ENCODE data around the gene RP9.

RP9 gene

GRCh38 chr7:33109005-33109757 is at the start of gene RP9:
RP9 (minus strand) TSS chr7:33109404; CDS start chr7:33109372, 32 bp downstream.
- peak in 12 of 14 donors; percentile 24 to 80 (median 56) for DNase-seq

GRCh38 chr7:33157781-33158180 is 48.6 kb upstream of the RP9 start:
- no peak for DNase-seq

- DNase-seq, result no peak
These were observed 48.1 kb upstream of the RP9 start for GRCh38 chr7:33157311-33157710.

- DNase-seq, result no peak
These were observed 47.2 kb upstream of the RP9 start for GRCh38 chr7:33156441-33156840.

GRCh38 chr7:33155811-33156210 is 46.6 kb upstream of the RP9 start:
- DNase-seq, result no peak

GRCh38 chr7:33152087-33152486 is 42.9 kb upstream of the RP9 start:
- no peak for DNase-seq

- DNase-seq, result no peak
These were observed 36.0 kb upstream of the RP9 start for GRCh38 chr7:33145156-33145555.

GRCh38 chr7:33143996-33144718 is 35.0 kb upstream of the RP9 start:
- DNase-seq, result peak in 1 of 14 donors; percentile 19

- no peak for DNase-seq
These were observed 33.4 kb upstream of the RP9 start for GRCh38 chr7:33142585-33142984.

- no peak for DNase-seq
These were observed 27.9 kb upstream of the RP9 start for GRCh38 chr7:33137103-33137502.

GRCh38 chr7:33130184-33130583 is 21.0 kb upstream of the RP9 start:
- DNase-seq, result peak in 1 of 14 donors; percentile 11

GRCh38 chr7:33129806-33130153 is 20.6 kb upstream of the RP9 start:
- DNase-seq, result peak in 1 of 14 donors; percentile 58

GRCh38 chr7:33128990-33129805 is 20.0 kb upstream of the RP9 start, which contains the start of gene BBS9:
BBS9 (plus strand) TSS chr7:33129564; CDS start chr7:33146253, 16,689 bp downstream.
- DNase-seq, result peak; percentile 67 to 99 (median 98)

GRCh38 chr7:33128631-33128989 is 19.4 kb upstream of the RP9 start:
- DNase-seq, result no peak

- DNase-seq, result no peak
These were observed 17.9 kb upstream of the RP9 start for GRCh38 chr7:33127085-33127484.

- no peak for DNase-seq
These were observed 9.2 kb upstream of the RP9 start for GRCh38 chr7:33118383-33118782.

- no peak for DNase-seq
These were observed 5.8 kb upstream of the RP9 start for GRCh38 chr7:33114976-33115375.

GRCh38 chr7:33111614-33112013 is 2.4 kb upstream of the RP9 start:
- no peak for DNase-seq

- DNase-seq, result peak in 1 of 14 donors; percentile 2
These were observed 594 bp upstream of the RP9 start for GRCh38 chr7:33109758-33110238.

- DNase-seq, result peak in 1 of 14 donors; percentile 30
These were observed 625 bp downstream of the RP9 start for GRCh38 chr7:33108554-33109004.

- no peak for DNase-seq
These were observed 1.8 kb downstream of the RP9 start for GRCh38 chr7:33107136-33108066.

GRCh38 chr7:33101906-33102305 is 7.3 kb downstream of the RP9 start:
- DNase-seq, result no peak

Measured in C1 segment of cervical spinal cord (tissue), 14 donors.